ENCODE measurements around the gene NGLY1.

DNA sequence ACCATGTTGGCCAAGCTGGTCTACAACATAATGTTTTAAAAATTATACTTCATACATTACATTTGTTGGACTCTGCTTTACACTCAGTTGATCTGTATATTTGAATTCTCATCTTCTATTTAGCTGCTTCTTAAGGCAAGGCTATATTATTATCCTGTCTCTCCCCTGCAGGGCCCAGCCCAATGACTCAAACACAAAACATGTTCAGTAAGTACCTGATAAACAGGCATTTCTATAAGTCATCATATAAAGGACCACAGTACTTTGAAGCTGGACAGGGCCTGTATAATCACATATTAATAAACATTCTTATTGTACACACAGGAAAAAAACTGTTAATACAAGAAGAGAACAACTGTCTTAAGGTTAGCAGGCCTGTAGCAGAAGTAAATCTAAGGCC, 36.2 kb downstream of the NGLY1 start:
- TF ChIP-seq POLR2A (IDR thresholded peaks at IDR 0.05; ENCODE audit: low read length) (no peak), GATA1 (IDR thresholded peaks at IDR 0.05; ENCODE audit: low read depth, low read length) (no peak)
